Liver (tissue), 9 donors: Measurements from ENCODE around the gene RNU6-8. TPM values are rescaled to one million over a fixed set of nuclear protein-coding genes. Genes with fewer than 3 reads are reported as not detected.

Experiments used
- DNase-seq: peaks from one replicate; pipeline ENCODE4 v3.0.0-alpha.2; 2017; ENCODE audit warnings: low spot score
- H3K27ac ChIP-seq, 2 donors: one replicate each; pipeline ENCODE4 v1.7.0; 2013; ENCODE audit warnings: inconsistent platforms in 2 of 2, low read length in 2 of 2, control low read depth in 1 of 2, low read depth in 1 of 2, mild to moderate bottlenecking in 1 of 2
- H3K27me3 ChIP-seq, 4 donors: one replicate each; pipeline versions ENCODE4 v1.6.1 to v1.7.0; 2013; ENCODE audit warnings: low read length in 3 of 4, inconsistent platforms in 1 of 4, mild to moderate bottlenecking in 1 of 4, moderate library complexity in 1 of 4; ENCODE audit not compliant: control insufficient read depth in 4 of 4, insufficient read depth in 4 of 4
- H3K36me3 ChIP-seq, 4 donors: one replicate each; pipeline versions ENCODE4 v1.6.1 to v1.7.0; 2013; ENCODE audit warnings: low read length in 3 of 4, mild to moderate bottlenecking in 3 of 4, low read depth in 1 of 4, moderate library complexity in 1 of 4; ENCODE audit not compliant: control insufficient read depth in 4 of 4, insufficient read depth in 3 of 4
- H3K4me1 ChIP-seq, 4 donors: one replicate each; pipeline versions ENCODE4 v1.6.1 to v1.7.0; 2013; ENCODE audit warnings: low read length in 3 of 4, mild to moderate bottlenecking in 3 of 4, moderate library complexity in 1 of 4; ENCODE audit not compliant: control insufficient read depth in 4 of 4, insufficient read depth in 4 of 4
- H3K4me3 ChIP-seq, 3 donors: one replicate each; pipeline versions ENCODE4 v1.6.1 to v1.7.0; 2013; ENCODE audit warnings: low read length in 3 of 3, control low read depth in 1 of 3, low read depth in 1 of 3, mild to moderate bottlenecking in 1 of 3
- H3K9ac ChIP-seq, 2 donors: one replicate each; pipeline ENCODE4 v1.7.0; 2013; ENCODE audit warnings: low read length in 2 of 2, mild to moderate bottlenecking in 2 of 2, moderate library complexity in 2 of 2, control low read depth in 1 of 2, low read depth in 1 of 2
- H3K9me3 ChIP-seq, 4 donors: one replicate each; pipeline versions ENCODE4 v1.6.1 to v1.7.0; 2013; ENCODE audit warnings: low read length in 3 of 4; ENCODE audit not compliant: control insufficient read depth in 4 of 4
- ATF3 ChIP-seq: IDR thresholded peaks from 2 replicates; pipeline ENCODE4 v1.6.1; 2016; ENCODE audit warnings: antibody characterized with exemption
- EGR1 ChIP-seq, 2 donors: IDR thresholded peaks; 2 replicates each; pipeline ENCODE4 v1.6.1; 2016 to 2018; ENCODE audit warnings: antibody characterized with exemption in 2 of 2, low read depth in 2 of 2
- FOXA1 ChIP-seq: IDR thresholded peaks from 2 replicates; pipeline ENCODE4 v1.6.1; 2016; ENCODE audit warnings: antibody characterized with exemption
- FOXA2 ChIP-seq: IDR thresholded peaks from 2 replicates; pipeline ENCODE4 v1.6.1; 2016; ENCODE audit warnings: antibody characterized with exemption
- HNF4A ChIP-seq, 2 donors: conservative IDR thresholded peaks; 2 replicates each; pipeline ENCODE4 v1.6.1; 2016; ENCODE audit warnings: antibody characterized with exemption in 2 of 2, mild to moderate bottlenecking in 2 of 2
- HNF4G ChIP-seq: IDR thresholded peaks from 2 replicates; pipeline ENCODE4 v1.6.1; 2016; ENCODE audit warnings: antibody characterized with exemption
- JUND ChIP-seq, 2 donors: IDR thresholded peaks; 2 replicates each; pipeline ENCODE4 v1.6.1; 2016; ENCODE audit warnings: antibody characterized with exemption in 2 of 2
- REST ChIP-seq: IDR thresholded peaks from 2 replicates; pipeline ENCODE4 v1.6.1; 2016; ENCODE audit warnings: antibody characterized with exemption, mild to moderate bottlenecking
- RXRA ChIP-seq, 2 donors: IDR thresholded peaks; 2 replicates each; pipeline ENCODE4 v1.6.1; 2017 to 2018; ENCODE audit warnings: antibody characterized with exemption in 2 of 2, mild to moderate bottlenecking in 1 of 2
- TAF1 ChIP-seq: conservative IDR thresholded peaks from 2 replicates; pipeline ENCODE4 v1.6.1; 2016; ENCODE audit warnings: antibody characterized with exemption, mild to moderate bottlenecking
- YY1 ChIP-seq: IDR thresholded peaks from 2 replicates; pipeline ENCODE4 v1.6.1; 2016; ENCODE audit warnings: antibody characterized with exemption, mild to moderate bottlenecking
- ZBTB33 ChIP-seq: IDR thresholded peaks from 2 replicates; pipeline ENCODE4 v1.6.1; 2016; ENCODE audit warnings: antibody characterized with exemption
- WGBS: extraction: QIAGEN DNeasy Blood & Tissue Kit; methylation state at CpG from one replicate; pipeline ENCODE4 v1.1.7; 2013; 5-methylcytosine and 5-hydroxymethylcytosine counted together
- polyA plus RNA-seq, 2 donors: library from polyadenylated mRNA; stranded (reverse) in 1 of 2; unstranded in 1 of 2; fragments of 200-250 nt in 1 of 2; fragments of >200 nt in 1 of 2; fragmentation: Nextera tagmentation in 1 of 2; extraction: Ambion mirVana in 1 of 2; gene quantifications; one replicate each; pipeline versions ENCODE4 v1.2.1 to v1.2.3, GENCODE V29; 2013 to 2015
- total RNA-seq, 2 donors: library from RNA; depleted of rRNA; stranded (reverse); fragments of >200 nt; gene quantifications; one replicate each; pipeline ENCODE4 v1.2.3, GENCODE V29; 2014
- donor health status: healthy.
- donor health status: healthy.
- donor health status: healthy.
- donor health status: healthy.
- donor health status: healthy.

The RNU6-8 gene
- total and polyA plus RNA-seq, 4 donors = not detected

- Histone ChIP-seq H3K9me3 (no peaks in the 10 kb centered on the region), H3K4me3 (no peak overlapping the region), H3K27me3 (no peaks in the 10 kb centered on the region), H3K36me3 (no peaks in the 10 kb centered on the region), H3K4me1 (peaks cover 0 to 19% (median 13%) of the 10 kb centered on the region in 4 donors), H3K9ac (no peak overlapping the region), H3K27ac (no peak overlapping the region)
- WGBS = 78% methylated on average over 1 of the region's 1 CpG
- no peak for TF ChIP-seq TAF1
- TF ChIP-seq HNF4G = no peak
- TF ChIP-seq FOXA1 = no peak
- no peak for TF ChIP-seq ATF3
- TF ChIP-seq FOXA2 = no peak
- no peak for TF ChIP-seq EGR1 (IDR thresholded peaks at IDR 0.05; ENCODE audit: low read depth in 2 of 2)
- TF ChIP-seq RXRA (IDR thresholded peaks at IDR 0.05) = no peak
- no peak for TF ChIP-seq JUND (IDR thresholded peaks at IDR 0.05)
- TF ChIP-seq ZBTB33 = no peak
- no peak for TF ChIP-seq REST
- DNase-seq = no peak
Observed at GRCh38 chr14:32197919-32198318, 5.2 kb downstream of the RNU6-8 start.

DNA sequence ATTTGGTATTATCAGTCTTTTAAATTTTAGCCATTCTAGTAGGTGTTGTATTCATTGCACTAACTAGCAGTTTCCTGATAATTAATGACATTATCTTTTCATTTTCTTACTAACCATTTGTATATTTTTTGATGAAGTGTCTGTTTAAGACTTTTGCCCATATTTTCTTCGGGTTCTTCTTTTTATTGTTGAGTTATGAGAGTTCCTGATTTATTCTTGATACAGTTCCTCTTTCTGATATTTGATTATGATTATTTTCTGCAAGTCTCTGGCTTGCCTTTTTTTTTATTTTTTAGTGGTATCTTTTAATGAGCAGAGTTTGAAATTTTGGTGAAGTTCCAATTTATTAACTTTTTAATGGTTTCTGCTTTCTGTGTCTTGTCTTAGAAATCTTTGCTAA lies 7.4 kb downstream of the RNU6-8 start:
- WGBS = 63% methylated on average over 1 of the region's 1 CpG
- Histone ChIP-seq H3K27me3 (no peaks in the 10 kb centered on the region), H3K9ac (no peak overlapping the region), H3K27ac (no peak overlapping the region), H3K36me3 (no peaks in the 10 kb centered on the region), H3K4me3 (no peak overlapping the region), H3K9me3 (no peaks in the 10 kb centered on the region), H3K4me1 (peaks cover 0 to 5% (median 4%) of the 10 kb centered on the region in 4 donors)
- no peak for DNase-seq
- TF ChIP-seq HNF4A (conservative IDR thresholded peaks at IDR 0.05) = no peak
- TF ChIP-seq YY1 = no peak
- TF ChIP-seq REST = no peak
